HepG2 (cell line): Measurements from ENCODE around the gene NCKAP5L. TPM values are rescaled to one million over a fixed set of nuclear protein-coding genes. Genes with fewer than 3 reads are reported as not detected.
A peak's percentile ranks its signal among the peaks of the same experiment; 100 is the strongest.

Source experiments
- ASH2L ChIP-seq: fragments of 300-600, 200-600 bp; sonication (generic); IDR thresholded peaks from 2 replicates; pipeline ENCODE4 v1.7.0; 2017; ENCODE audit warnings: low read depth, mild to moderate bottlenecking, moderate library complexity, mixed read lengths, low read length; ENCODE audit not compliant: insufficient read length
- BHLHE40 ChIP-seq: IDR thresholded peaks from 2 replicates; pipeline ENCODE4 v1.6.1; 2011; ENCODE audit warnings: low read length, improper control_type of control experiment
- FOSL2 ChIP-seq: sonication (generic); formaldehyde crosslinking; IDR thresholded peaks from 2 replicates; pipeline ENCODE4 v1.4.0; 2020; ENCODE audit warnings: missing genetic modification reagents
- FOXO1 ChIP-seq: sonication (generic); formaldehyde crosslinking; IDR thresholded peaks from 2 replicates; pipeline ENCODE4 v1.4.0; 2020; ENCODE audit warnings: missing genetic modification reagents
- GATAD1 ChIP-seq: IDR thresholded peaks from 2 replicates; pipeline ENCODE4 v1.6.1; 2016; ENCODE audit warnings: missing genetic modification reagents, missing compliant biosample characterization
- MIER2 ChIP-seq: IDR thresholded peaks from 2 replicates; pipeline ENCODE4 v1.6.1; 2016; ENCODE audit warnings: missing biosample characterization, missing genetic modification reagents
- RARG ChIP-seq: sonication (generic); formaldehyde crosslinking; IDR thresholded peaks from 2 replicates; pipeline ENCODE4 v1.4.0; 2020; ENCODE audit warnings: low read depth, mild to moderate bottlenecking, missing genetic modification reagents
- SMAD3 ChIP-seq: sonication (generic); formaldehyde crosslinking; IDR thresholded peaks from 2 replicates; pipeline ENCODE4 v1.4.0; 2020; ENCODE audit warnings: missing genetic modification reagents
- SMAD9 ChIP-seq: sonication (generic); formaldehyde crosslinking; IDR thresholded peaks from 2 replicates; pipeline ENCODE4 v1.5.1; 2020; ENCODE audit warnings: mild to moderate bottlenecking, missing genetic modification reagents
- ZFP36L2 ChIP-seq: sonication (generic); formaldehyde crosslinking; IDR thresholded peaks from 2 replicates; pipeline ENCODE4 v1.4.0; 2020; ENCODE audit warnings: missing genetic modification reagents
- ZFP37 ChIP-seq: sonication (generic); formaldehyde crosslinking; IDR thresholded peaks from 2 replicates; pipeline ENCODE4 v1.4.0; 2020; ENCODE audit warnings: missing genetic modification reagents, borderline replicate concordance
- ZFX ChIP-seq: sonication (generic); formaldehyde crosslinking; IDR thresholded peaks from 2 replicates; pipeline ENCODE4 v1.4.0; 2020; ENCODE audit warnings: mild to moderate bottlenecking, low read depth, missing genetic modification reagents, moderate library complexity
- ZMAT3 ChIP-seq: sonication (generic); formaldehyde crosslinking; conservative IDR thresholded peaks from 2 replicates; pipeline ENCODE4 v1.7.0; 2021; ENCODE audit warnings: missing genetic modification reagents
- ZMYM4 ChIP-seq: sonication (generic); formaldehyde crosslinking; IDR thresholded peaks from 2 replicates; pipeline ENCODE4 v1.8.1; 2023; ENCODE audit warnings: mild to moderate bottlenecking, missing genetic modification reagents
- ZNF282 ChIP-seq: fragments of 450-650 bp; IDR thresholded peaks from 2 replicates; pipeline ENCODE4 v1.6.1; 2018; ENCODE audit not compliant: partially characterized antibody
- ZNF549 ChIP-seq: sonication (generic); formaldehyde crosslinking; IDR thresholded peaks from 2 replicates; pipeline ENCODE4 v1.5.0; 2020; ENCODE audit warnings: missing genetic modification reagents
- ZNF883 ChIP-seq: sonication (generic); formaldehyde crosslinking; IDR thresholded peaks from 2 replicates; pipeline ENCODE4 v1.5.1; 2020; ENCODE audit warnings: mild to moderate bottlenecking, missing genetic modification reagents; ENCODE audit errors: not compliant biosample characterization
- polyA plus RNA-seq, 8 experiments: library from polyadenylated mRNA; depleted of rRNA in 3 of 8; stranded (reverse) in 7 of 8; unstranded in 1 of 8; fragments of >200 nt; fragmentation: Illumina TruSeq in 4 of 8; extraction: Trizol in 4 of 8; gene quantifications; 2 replicates each; pipeline versions ENCODE4 v1.2.1 to v1.2.3, GENCODE V29; 2011 to 2016; ENCODE audit warnings: low read depth in 4 of 8, missing spikeins in 1 of 8, mixed read lengths in 1 of 8; ENCODE audit not compliant: insufficient read depth in 1 of 8
- total RNA-seq, 5 experiments: library from RNA; depleted of rRNA; stranded (reverse); fragments of >200 nt; fragmentation: Illumina TruSeq; extraction: Trizol; gene quantifications; 2 replicates each; pipeline ENCODE4 v1.2.3, GENCODE V29; 2016; ENCODE audit warnings: low read depth in 1 of 5
- TF ChIP-seq, protein P1 (sequence below), 2 experiments: sonication (generic) in 1 of 2; formaldehyde crosslinking in 1 of 2; IDR thresholded peaks; 2 replicates each; pipeline versions ENCODE4 v1.4.0 to v1.6.1; 2016 to 2020; ENCODE audit warnings: borderline replicate concordance in 1 of 2, low read depth in 1 of 2, mild to moderate bottlenecking in 1 of 2, missing genetic modification reagents in 1 of 2
- TF ChIP-seq, protein P2 (sequence below): sonication (generic); formaldehyde crosslinking; IDR thresholded peaks from 2 replicates; pipeline ENCODE4 v1.8.0; 2022; ENCODE audit warnings: mild to moderate bottlenecking, missing genetic modification reagents; ENCODE audit not compliant: insufficient replicate concordance
- TF ChIP-seq, protein P3 (sequence below): sonication (generic); formaldehyde crosslinking; IDR thresholded peaks from 2 replicates; pipeline ENCODE4 v1.5.1; 2020; ENCODE audit warnings: mild to moderate bottlenecking, missing genetic modification reagents

NCKAP5L gene
- total and polyA plus RNA-seq, 2 of the 13 experiments (the other 11 are each of a cell fraction or from before 2014, with no cell fraction given): 4.1 to 9.0 TPM

DNA sequence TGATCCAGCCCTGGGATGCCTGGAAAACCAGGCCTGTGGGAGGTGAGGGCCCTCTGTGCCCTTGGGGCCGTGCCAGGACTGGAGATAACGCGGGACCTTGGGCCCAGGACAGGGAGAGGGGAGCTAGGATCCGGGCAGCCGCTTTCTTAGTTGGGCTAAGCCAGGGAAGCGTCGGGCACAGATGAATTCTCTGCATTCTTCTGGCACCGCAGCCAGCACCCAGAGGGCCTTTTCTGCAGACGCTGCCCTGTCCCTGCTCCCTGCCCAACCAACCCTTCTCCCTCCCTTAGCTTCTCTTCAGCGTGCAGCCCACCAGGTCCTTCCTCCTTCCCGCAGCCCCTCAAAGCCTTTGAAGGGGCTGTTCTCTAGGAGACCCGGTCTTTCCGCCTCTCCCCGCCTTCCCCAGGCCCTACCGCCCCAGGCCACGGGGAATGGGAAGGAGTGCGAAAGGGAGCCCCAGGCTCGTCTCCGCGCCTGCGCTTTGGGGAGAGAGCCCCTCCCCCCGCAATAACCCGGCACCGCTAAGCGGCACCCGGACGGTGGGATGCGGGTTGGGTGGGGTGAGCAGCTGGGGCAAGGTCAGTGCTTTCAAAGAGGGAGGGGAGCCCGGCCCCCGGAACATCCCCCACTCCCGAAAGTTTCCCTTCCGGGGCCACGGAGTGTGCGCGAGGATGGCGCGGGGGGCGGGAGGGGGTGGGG is 663 bp downstream of the NCKAP5L start (continued):
- TF ChIP-seq ZNF549 (CRISPR knock-in tag) (no peak), RARG (CRISPR knock-in tag) (no peak), MIER2 (no peak), ZFP37 (CRISPR knock-in tag) (no peak), FOXO1 (CRISPR knock-in tag) (no peak), SMAD9 (CRISPR knock-in tag) (no peak), BHLHE40 (no peak), GATAD1 (CRISPR knock-in tag) (no peak), ZNF883 (CRISPR knock-in tag) (peak; percentile 62), ZNF282 (no peak), ASH2L (peak; percentile 22), FOSL2 (CRISPR knock-in tag) (no peak), ZMAT3 (no peak), SMAD3 (no peak), ZFX (CRISPR knock-in tag) (peak; percentile 79), ZMYM4 (CRISPR knock-in tag) (peak; percentile 45; the same call in 1 of the 2 replicates), ZFP36L2 (no peak)
- TF ChIP-seq, protein P1, sequence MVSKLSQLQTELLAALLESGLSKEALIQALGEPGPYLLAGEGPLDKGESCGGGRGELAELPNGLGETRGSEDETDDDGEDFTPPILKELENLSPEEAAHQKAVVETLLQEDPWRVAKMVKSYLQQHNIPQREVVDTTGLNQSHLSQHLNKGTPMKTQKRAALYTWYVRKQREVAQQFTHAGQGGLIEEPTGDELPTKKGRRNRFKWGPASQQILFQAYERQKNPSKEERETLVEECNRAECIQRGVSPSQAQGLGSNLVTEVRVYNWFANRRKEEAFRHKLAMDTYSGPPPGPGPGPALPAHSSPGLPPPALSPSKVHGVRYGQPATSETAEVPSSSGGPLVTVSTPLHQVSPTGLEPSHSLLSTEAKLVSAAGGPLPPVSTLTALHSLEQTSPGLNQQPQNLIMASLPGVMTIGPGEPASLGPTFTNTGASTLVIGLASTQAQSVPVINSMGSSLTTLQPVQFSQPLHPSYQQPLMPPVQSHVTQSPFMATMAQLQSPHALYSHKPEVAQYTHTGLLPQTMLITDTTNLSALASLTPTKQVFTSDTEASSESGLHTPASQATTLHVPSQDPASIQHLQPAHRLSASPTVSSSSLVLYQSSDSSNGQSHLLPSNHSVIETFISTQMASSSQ (IDR thresholded peaks at IDR 0.05; ENCODE audit: low read depth): no peak
- TF ChIP-seq, protein P1 (CRISPR knock-in tag; IDR thresholded peaks at IDR 0.05; ENCODE audit: borderline replicate concordance): no peak
- TF ChIP-seq, protein P2, sequence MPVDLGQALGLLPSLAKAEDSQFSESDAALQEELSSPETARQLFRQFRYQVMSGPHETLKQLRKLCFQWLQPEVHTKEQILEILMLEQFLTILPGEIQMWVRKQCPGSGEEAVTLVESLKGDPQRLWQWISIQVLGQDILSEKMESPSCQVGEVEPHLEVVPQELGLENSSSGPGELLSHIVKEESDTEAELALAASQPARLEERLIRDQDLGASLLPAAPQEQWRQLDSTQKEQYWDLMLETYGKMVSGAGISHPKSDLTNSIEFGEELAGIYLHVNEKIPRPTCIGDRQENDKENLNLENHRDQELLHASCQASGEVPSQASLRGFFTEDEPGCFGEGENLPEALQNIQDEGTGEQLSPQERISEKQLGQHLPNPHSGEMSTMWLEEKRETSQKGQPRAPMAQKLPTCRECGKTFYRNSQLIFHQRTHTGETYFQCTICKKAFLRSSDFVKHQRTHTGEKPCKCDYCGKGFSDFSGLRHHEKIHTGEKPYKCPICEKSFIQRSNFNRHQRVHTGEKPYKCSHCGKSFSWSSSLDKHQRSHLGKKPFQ: no peak
- TF ChIP-seq, protein P3, sequence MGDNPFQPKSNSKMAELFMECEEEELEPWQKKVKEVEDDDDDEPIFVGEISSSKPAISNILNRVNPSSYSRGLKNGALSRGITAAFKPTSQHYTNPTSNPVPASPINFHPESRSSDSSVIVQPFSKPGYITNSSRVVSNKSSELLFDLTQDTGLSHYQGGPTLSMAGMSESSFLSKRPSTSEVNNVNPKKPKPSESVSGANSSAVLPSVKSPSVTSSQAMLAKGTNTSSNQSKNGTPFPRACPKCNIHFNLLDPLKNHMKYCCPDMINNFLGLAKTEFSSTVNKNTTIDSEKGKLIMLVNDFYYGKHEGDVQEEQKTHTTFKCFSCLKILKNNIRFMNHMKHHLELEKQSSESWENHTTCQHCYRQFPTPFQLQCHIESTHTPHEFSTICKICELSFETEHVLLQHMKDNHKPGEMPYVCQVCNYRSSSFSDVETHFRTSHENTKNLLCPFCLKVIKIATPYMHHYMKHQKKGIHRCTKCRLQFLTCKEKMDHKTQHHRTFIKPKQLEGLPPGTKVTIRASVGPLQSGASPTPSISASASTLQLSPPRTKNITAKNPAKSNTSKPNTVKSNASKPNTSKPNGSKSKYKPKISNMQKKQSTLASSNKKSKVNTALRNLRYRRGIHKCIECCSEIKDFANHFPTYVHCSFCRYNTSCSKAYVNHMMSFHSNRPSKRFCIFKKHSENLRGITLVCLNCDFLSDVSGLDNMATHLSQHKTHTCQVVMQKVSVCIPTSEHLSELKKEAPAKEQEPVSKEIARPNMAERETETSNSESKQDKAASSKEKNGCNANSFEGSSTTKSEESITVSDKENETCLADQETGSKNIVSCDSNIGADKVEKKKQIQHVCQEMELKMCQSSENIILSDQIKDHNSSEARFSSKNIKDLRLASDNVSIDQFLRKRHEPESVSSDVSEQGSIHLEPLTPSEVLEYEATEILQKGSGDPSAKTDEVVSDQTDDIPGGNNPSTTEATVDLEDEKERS (CRISPR knock-in tag): no peak
